NCI-H69 (cell line): ENCODE measurements around the gene ERCC1.

Experiments used
- DNase-seq: peaks from one replicate; lab custom pipeline; 2025; lab: John Stamatoyannopoulos, UW

The ERCC1 gene

GRCh38 chr19:45405435-45406225, 18.1 kb downstream of the ERCC1 start:
- peak; percentile 95 for DNase-seq

DNA sequence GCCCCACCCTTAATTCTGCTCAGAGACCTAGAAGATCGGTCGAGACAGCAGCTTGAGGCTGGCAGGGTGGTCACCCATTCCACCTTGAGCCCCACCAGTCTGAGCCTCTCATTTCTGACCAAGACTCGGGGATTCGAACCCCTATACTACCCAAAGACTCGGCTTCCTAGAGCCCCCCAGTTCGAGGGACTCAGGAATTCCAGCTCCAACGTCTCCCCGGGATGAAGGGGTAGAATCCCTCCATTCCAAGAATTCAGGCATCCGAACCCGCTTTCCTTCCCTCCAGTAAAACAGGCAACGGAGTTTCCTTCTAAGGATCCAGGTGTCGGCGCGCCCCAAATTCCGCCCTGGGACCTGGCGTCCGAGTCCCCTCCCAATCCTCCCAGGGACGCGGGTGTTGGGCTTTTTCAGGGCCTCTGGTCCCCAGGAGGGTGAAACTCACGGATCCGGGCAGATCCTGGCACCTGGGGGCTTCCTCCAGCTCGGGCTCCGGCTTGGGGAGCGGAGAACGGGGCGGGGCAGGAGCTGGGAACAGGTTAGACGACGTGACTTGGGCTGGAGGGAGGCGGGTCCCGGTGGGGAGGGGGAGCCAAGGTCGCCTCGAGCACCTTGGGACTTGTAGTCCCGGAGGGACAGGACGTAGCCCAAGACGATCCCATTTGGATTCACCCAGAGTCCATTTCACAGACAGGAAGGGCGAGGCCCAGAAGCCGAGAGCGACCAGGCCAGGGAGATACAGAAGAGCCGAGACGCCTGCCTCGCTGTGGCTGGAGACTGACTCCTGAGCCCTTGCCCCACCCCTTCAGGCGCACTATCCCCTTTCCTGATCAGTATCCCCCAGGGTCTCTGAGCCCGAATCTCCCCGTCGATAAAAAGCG, 18.9 kb downstream of the ERCC1 start, which contains the start of gene PPP1R13L:
PPP1R13L (minus strand) TSS at position 513 of the 878 bp plus-strand sequence. CDS start 6,751 bp downstream, outside the sequence.
- peak; percentile 87 for DNase-seq

GRCh38 chr19:45403781-45404556, 19.7 kb downstream of the ERCC1 start:
- DNase-seq: peak; percentile 76

DNA sequence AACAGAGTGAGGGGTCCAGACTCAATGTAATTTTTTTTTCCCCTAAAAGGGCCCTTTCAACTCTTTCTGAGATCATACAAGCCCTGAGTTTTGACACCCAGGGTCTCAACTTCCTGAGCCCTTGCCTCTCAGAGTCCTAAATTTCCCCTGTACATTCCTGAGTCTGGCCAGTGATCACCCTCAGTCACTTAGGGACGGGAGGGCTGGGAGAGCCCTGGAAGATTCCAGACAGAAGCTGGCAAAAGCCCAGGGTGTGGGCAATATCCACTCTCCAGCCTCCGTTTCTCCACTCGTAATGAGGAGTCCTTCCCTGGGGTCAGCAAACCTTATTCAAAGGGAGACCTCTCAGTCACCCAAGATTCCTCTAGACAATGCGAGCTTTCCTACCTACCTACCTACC, 20.4 kb downstream of the ERCC1 start:
- no peak for DNase-seq

DNA sequence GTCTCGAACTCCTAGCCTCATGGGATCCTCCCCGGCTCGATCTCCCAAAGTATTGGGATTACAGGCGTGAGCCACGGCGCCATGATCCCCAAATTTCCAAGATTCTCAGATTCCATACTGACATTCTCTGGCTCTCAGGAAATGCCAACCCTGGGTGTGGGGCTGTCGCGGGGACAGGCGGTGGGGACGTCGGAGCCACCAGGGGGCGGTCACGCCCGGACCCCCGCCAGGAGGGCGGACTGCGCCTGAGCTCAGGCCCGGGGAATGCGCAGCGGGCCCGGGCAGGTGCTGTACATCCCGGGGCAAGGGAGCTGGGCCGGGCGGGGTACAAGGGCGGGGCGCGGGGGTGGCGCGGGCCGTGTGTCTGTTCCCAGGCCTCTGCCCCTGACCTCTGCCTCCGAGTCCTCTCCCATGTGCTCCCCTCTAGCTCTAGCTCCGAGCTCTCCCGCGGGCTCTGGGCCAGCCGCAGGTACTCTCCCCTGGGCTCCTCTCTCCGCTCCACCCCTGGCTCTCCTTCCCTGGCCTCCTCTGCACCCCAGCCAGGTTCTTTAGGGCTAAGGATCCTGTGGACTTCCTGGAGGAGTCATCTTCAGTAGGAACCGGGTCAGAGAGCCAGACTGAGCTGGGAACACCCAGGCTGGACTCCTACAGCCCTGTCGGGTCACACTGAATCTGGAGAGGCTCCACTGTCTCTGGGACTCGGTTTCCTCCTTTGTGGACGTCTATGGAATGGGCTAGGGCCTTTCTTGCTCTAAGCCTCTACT, 21.2 kb downstream of the ERCC1 start:
- DNase-seq: peak; percentile 64

- no peak for DNase-seq
Measured at GRCh38 chr19:45401815-45402214, 21.9 kb downstream of the ERCC1 start.

GRCh38 chr19:45400192-45400591, 23.5 kb downstream of the ERCC1 start:
- peak; percentile 45 for DNase-seq

- no peak for DNase-seq
Measured at GRCh38 chr19:45395821-45396617, 27.7 kb downstream of the ERCC1 start.

DNA sequence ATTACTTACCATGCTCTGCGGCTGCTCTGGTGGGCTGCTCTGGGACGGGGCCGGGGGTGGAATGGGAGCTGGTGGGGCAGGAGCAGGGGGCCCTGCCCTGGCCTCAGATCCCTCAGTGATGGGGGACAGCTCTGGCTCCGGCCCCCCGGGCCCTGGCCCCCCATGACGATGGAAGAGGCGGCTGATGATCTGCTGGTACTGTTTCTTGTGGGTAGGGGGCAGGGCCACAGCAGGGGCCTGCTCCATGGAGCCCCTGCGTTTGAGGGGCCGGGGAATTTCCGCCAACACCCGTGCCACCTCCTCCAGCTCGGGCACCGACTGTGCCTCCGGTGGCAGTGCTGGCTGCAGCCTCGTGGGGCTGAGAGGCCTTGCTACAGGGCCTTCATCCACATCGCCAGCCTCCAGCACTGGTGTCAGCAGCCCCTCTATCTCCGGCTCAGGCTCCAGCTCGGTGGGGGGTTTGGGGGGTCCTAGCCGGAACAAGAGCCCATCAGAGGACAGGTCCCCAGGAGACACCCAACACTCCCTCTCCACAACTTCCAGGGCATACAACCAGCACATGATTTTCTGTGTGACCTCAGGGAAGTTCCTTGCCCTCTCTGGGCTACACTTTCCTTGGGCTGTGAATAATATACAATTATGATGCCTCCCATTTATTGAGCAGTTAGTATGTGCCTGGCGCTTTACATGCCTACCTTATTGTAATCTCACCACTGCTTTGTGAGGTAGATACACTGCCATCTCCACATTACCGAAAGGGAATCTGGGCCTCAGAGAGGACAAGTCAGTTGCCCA, 31.6 kb downstream of the ERCC1 start:
- DNase-seq: no peak

DNA sequence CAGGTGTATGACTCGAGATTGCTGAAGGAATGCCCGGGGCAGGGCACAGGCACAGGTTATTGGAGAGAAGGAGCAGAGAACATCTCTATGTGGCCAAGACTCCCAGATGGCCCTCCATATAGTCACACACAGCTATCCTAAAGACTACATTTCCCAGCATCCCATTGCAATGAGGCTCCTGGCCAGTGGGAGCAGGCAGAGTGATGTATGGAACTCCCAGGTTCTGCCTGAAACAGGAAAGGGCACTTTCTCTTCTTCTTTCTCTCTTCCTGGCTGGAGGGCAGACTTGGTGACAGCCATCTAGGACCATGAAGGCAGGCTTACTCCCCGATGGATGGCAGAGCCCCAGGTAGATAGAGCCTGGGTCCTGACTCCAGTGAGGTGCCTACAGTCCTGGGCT, 32.4 kb downstream of the ERCC1 start:
- peak; percentile 52 for DNase-seq

DNA sequence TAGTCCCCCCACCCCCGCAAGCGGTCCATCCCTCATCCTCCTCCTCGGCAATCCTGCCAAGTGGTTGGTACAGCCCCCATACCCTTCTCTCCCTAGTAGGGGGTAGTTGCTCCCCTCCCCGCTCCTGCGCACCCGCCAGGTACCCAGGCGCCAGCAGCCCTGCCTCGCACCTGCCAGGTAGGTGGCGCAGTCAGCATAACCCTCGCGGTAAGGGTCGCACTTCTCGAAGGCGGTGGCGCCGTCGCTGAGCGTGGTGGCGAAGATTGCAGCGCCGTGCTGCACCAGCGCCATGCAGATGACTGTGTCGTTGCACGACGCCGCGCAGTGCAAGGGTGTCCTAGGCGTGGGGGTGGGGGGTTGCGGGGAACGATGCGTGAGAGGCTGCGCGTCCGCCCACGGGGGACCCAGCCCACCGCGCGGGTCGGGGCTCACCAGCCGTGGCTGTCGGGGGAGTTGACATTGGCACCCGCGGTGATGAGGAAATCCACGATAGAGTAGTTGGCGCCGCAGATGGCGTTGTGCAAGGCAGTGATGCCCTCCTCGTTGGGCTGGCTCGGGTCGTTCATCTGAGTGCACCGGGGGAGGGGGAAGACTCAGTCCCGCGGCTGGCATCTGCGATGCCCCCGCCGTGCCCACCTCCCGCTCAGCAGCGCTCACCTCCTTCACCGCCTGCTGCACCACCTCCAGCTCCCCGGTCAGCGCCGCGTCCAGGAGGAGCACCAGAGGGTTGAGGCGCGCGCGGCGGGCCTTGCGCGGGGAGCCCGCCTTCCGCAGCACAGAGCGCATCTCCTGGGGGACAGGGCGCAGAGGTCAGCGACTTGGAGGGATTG, 38.1 kb downstream of the ERCC1 start:
- DNase-seq: peak; percentile 74

DNA sequence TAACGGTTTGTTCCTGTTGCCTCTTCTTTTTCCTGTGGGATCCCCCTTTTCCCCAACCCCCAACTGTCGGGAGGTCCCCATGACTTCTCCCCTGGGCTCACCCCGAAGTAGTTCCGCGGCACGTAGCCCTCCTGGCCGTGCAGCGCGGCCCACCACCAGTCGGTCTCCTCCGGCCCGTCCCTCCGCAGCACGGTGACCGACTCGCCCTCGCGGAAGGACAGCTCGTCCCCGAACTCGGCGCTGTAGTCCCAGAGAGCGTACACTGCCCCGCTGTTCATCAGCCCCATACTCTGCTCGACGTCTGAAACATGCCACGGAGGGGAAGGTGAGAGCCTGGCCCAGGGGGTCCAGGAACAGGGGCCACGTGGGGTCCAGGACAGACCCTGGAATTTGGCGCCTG, 41.3 kb downstream of the ERCC1 start:
- DNase-seq: no peak

DNA sequence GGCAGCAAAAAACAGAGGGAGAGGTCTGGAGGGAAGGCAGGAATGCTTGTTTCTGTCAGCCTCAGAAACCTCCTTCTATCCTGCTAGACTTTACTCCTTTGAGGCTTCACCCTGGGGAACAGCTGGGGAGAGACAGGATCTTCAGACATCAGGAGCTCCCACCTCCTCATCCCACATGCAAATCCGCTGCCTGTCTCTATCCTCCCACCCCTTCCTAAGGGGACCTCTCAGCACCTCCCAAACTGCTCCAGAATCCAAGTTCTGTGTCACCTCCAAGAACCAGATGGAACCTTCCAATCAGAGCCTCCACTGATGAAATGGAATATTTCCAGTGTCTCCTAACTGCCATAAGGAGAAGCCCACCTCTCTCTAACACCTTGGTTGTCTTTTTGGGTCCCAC, 43.6 kb downstream of the ERCC1 start:
- no peak for DNase-seq

DNA sequence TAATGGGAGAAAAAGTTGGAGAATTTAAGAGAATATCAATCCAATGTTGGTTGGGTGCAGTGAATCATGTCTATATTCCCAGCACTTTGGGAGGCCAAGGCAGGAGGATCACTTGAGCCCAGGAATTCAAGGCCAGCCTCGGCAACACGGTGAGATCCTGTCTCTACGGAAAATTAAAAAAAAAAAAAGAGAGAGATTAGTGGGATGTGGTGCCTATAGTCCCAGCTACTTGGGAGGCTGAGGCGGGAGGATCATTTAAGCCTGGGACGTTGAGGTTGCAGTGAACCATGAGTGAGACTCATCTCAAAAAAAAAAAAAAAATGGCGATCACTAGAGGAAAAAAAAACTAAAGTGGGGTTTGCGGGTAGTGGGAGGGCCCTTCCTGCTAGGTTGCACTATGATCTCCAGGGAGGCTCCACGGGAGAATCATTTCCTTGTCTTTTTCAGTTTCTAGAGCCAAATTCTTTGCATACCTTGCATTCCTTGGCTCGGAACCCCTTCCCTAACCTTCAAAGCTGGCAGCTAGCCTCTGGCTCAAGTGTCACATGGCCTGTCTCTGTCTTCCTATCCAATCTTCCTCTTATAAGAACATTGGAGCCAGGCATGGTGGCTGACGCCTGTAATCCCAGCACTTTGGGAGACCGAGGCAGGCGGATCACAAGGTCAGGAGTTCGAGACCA, 47.5 kb downstream of the ERCC1 start:
- no peak for DNase-seq

DNA sequence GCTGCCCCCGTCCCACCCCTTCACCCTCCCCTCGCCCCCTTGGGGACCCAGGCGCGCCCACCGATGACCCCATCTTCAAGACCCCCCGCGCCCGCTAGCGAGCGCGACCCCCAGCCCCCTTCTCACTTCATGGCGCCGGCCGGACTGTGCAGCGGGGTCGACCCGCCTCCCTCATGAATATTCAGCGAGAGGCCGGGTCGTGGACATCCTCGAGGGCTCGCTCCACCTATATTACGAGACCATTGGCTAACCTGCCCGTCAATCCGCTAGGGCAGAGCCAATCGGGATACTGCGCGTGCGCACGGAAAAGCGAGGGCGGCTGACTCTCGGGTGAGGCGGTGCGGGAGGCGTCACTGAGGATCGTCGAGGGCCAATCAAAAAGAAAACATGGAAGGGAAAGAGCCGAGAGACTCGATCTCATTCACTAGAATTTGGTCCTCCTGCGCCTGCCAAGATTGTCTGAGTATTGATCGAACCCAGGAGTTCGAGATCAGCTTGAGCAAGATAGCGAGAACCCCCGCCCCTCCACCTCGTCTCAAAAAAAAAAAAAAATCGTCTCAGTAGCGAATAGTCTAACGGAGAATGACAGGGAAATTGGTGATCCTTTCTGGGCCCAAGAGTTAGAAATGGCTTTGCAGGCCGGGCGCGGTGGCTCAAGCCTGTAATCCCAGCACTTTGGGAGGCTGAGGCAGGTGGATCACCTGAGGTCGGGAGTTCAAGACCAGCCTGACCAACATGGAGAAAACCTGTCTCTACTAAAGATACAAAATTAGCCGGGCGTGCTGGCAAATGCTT, 53.1 kb downstream of the ERCC1 start, which contains the start of gene ERCC2:
ERCC2 (minus strand) TSS at position 164 of the 795 bp plus-strand sequence; CDS start at position 131, 33 bp downstream.
- DNase-seq: peak; percentile 99

GRCh38 chr19:45368737-45369340, 54.9 kb downstream of the ERCC1 start:
- DNase-seq: peak; percentile 17

DNA sequence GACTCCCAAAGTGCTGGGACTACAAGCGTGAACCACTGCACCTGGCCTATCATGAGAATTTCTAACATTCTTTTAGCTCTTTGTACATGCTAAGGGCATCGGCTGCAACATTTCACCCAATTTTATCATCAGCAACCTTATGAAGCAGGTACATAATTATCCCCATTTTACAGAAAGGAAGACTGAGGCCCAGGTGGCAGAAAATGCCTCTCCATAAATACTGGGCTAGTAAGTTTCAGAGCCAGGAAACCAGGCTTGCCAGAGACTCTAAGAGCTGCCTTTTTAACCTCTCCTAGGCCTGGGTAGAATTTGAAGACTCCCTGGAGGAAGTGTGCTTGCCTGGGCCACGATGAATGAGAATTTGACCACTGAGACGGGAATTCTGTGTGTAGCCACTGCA, 55.6 kb downstream of the ERCC1 start:
- DNase-seq: no peak
